GM19467 (cell line): ENCODE results near the gene CDYL.
A peak's percentile ranks its signal among the peaks of the same experiment; 100 is the strongest.
"Not testable (repeated sequence)": the region's sequence is repeated elsewhere in the genome, so short reads cannot be mapped to it uniquely, and the experiment has no call there.

Experiments
- ATAC-seq: cut with Tn5 transposase; IDR thresholded peaks from one replicate; pipeline ENCODE4 v1.9.1; 2021; ENCODE audit warnings: mild to moderate bottlenecking, moderate library complexity; ENCODE audit not compliant: unreplicated experiment

Gene CDYL

GRCh38 chr6:4983322-4983721 is 207.1 kb downstream of the CDYL start:
- no peak for ATAC-seq

DNA sequence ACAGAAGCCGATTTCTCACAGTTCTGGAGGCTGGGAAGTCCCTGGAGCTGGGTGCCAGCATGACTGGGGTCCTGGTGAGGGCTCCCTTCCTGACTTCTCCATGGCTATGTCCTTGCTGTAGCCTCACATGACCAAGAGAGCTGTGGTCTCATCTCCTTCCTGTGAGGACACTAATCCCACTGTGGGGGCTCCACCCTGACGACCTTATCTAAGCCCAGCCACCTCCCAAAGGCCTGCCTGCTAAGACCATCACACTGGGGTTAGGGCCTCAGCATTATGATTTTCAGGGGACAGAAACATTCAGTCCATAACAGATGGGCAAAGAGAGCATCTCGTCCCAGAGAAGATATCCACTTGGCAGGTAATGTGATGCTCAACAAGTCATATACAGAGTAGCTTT is 210.8 kb downstream of the CDYL start:
- ATAC-seq = no peak

DNA sequence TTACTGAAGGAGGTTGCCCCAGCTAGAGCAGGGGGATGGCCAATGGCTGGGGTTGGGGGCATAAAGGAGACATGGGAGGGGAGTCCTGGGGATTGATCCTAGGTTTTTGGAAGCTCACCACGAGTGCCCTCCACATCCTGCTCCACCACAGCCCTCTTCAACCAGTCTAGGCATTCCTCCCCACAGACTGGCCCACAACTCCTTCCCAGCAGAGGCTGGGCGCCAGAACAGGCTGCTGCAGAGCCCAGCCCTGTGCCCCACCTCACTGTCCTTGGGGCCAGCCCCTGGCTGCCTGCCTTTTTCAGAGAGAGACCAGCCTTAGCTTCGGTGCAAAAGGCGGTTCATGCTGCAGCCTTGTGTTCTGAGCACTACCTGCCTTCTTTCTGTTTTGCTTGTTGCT is 211.2 kb downstream of the CDYL start:
- ATAC-seq = no peak

- no peak for ATAC-seq
These were observed 218.5 kb downstream of the CDYL start for GRCh38 chr6:4994741-4995140.

DNA sequence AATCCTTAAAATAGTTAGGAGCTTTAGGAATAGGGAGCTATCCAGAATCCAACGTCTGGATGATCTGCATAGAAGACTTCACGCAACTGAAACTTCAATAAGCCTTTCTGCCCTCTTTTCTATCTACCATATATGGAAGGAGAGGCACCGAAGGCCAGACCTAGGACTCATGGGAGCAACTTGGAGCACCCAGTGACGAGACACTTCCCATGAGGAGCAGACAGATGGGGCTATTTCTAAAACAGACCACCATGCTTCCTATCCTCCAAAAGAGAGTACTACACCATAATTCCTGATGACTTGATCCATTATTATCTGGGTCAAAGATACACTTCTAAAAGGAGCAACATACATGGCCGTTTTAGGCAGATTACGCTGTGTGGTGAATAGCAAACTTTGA is 221.7 kb downstream of the CDYL start:
- ATAC-seq = no peak

DNA sequence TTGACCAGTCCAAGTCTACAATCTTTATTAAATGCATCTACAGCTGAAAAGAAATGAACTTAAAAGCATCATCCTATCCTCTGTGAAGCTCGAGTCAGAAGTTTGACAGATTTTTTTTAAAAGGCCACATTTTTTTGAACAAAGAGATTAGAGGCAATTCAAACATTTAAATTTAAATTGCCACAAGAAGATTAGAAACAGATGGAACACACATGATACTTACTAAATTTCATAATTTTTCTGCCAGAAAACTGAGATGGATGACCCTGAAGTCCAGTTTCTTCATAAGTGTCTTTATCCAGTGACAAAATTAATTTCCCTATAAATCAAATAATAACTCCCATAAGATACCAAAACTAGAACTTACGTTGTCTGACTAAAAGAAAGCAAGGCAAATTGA is 223.4 kb downstream of the CDYL start:
- no peak for ATAC-seq

GRCh38 chr6:5003604-5004372 is 227.6 kb downstream of the CDYL start, which contains the start of gene RPP40:
TSS of gene RPP40 (minus strand) at chr6:5004037. CDS start at chr6:5004002, 35 bp downstream.
- peak; percentile 97 for ATAC-seq

- no peak for ATAC-seq
These were observed 228.3 kb downstream of the CDYL start for GRCh38 chr6:5004373-5005037.

DNA sequence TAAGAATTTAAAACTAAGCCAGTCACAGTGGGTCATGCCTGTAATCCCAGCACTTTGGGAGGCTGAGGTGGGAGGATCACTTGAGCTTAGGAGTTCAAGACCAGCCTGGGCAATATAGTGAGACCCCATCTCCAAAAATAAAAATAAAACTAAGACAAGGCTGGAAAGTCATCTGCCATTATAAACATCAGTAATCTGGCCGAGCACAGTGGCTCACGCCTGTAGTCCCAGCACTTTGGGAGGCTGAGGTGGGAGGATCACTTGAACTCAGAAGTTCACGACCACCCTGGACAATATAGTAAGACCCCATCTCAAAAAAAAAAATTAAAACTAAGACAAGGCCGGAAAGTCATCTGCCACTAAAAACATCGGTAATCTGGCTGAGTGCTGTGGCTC is 228.8 kb downstream of the CDYL start:
- ATAC-seq = not testable (repeated sequence)
